HG02870 (cell line): Measurements from ENCODE around the gene UNC93B1.
"Not testable (repeated sequence)": the region's sequence is repeated elsewhere in the genome, so short reads cannot be mapped to it uniquely, and the experiment has no call there.

Experiments
- ATAC-seq: cut with Tn5 transposase; IDR thresholded peaks from one replicate; pipeline ENCODE4 v1.9.1; 2021; ENCODE audit warnings: mild to moderate bottlenecking, moderate library complexity; ENCODE audit not compliant: unreplicated experiment

Gene UNC93B1

DNA sequence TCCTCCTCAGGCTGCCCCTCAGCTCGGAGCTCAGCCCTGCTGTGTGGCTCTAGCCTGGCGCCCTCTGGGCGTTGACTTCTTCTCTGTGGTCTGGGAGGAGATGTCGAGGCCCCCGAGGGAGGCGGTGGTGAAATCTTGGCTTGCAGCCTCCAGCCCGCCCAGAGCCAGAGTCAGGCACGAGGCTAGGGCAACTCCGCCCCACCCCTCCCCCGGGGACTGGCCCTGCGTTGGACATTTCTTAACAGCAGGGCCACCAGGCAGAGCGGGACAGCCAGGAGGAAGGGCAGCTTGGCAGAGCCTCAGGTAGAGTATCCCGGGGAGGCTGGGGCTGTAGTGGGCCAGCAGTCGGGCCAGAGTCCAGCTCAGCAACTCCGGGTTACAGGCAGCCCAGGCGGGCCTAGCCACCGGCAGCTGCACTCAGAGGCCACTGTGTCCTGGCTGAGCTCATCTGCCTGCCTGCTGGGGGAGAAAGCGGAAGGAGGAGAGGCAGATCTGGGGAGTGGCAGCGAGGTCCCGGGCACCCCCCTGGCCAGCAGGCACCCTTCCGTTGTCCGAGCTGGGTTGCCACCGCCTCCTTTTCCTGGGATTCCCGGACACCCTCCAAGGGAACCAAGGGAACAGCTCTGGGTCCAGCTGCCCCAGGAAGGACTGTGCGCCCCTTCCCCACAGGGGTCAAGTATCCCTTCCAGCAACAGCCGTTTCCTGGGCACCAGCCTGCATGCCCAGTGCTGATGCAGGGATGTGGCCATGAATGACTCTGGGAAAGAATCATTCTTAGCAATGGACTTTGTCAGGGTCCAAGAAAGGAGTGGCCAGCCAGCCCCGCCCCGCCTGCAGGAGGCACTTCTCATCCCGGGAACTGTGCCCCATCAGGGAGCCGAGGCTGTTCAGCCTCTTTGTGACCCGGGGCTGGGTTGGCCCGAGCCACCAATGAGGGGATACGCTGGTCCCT is 6.5 kb upstream of the UNC93B1 start, which contains the start of gene ALDH3B1:
Gene ALDH3B1 (plus strand): TSS at position 238 of the 952 bp plus-strand sequence. CDS start 4,971 bp downstream, outside the sequence.
- no peak for ATAC-seq

DNA sequence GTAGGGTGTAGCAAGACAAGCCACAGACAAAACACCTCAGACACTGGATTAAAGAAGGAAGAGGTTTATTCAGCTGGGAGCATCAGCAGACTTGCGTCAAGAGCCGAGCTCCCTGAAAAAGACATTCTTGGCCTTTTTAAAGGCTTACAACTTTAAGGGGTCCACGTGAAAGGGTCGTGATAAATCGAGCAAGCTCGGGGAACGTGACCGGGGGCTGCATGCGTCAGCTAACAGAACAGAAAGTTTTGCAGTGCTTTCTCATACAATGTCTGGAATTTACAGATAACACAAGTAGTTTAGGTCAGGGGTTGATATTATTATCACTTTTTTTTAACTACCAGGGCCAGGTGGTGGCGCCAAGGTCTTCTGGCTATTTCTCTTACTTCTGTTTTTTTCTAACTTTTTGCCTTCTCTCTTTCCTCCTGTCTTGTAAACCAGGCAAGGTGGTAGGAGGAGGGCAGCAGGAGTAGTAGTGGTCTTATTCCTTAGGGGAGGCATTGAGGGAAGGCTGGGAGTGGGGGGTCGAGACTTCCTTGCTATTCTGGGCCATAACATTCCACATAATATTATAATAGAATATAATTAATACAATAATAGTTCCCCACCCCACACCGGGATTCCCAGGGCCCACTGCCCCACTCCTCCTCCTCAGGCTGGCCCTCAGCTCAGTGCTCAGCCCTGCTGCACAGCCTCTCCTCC is 5.6 kb upstream of the UNC93B1 start:
- no peak for ATAC-seq

DNA sequence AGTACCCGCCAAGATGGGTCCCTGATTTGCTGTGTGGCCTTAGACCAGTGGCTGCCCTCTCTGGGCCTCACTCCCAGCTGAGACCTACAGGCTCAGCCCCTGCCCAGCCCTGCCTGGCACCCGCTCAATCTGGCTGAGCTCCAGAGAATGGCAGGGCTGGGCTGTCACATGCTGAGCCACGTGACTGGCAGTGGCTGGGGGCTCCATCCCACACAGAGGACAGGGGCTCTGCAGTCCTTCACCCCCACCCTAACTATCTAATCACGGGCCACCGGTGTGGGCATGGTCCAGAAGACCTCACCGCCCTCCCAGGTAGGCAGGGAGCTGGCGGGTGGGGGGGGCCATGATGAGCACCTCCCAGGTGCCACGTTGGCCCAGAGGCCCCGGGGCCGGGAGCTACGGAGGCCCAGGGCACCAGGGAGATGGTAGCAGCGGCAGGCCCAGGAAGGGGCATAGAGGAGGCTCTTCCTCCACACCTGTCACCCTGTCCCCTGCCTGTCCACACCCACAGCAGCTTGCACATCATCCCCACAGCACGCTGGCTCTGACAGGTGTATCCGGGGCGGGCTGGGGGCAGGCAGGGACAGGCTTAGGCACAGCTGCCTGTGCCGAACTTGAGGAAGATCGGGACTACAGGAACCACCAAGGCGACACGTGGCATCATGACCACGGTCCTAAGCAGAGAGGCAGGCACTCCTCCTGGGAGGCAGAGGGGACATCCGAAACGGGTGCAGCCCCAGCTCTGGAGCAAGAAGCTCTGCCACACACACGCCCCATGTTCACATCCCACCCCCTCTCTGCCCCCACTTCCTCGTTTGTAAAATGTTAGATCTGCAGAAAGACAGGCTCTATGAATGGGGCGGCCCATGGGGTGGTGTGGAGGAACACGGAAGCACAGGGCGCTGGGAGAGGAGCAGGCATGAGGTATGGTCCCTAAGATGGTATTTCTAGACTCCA is 4.8 kb upstream of the UNC93B1 start:
- ATAC-seq = no peak

DNA sequence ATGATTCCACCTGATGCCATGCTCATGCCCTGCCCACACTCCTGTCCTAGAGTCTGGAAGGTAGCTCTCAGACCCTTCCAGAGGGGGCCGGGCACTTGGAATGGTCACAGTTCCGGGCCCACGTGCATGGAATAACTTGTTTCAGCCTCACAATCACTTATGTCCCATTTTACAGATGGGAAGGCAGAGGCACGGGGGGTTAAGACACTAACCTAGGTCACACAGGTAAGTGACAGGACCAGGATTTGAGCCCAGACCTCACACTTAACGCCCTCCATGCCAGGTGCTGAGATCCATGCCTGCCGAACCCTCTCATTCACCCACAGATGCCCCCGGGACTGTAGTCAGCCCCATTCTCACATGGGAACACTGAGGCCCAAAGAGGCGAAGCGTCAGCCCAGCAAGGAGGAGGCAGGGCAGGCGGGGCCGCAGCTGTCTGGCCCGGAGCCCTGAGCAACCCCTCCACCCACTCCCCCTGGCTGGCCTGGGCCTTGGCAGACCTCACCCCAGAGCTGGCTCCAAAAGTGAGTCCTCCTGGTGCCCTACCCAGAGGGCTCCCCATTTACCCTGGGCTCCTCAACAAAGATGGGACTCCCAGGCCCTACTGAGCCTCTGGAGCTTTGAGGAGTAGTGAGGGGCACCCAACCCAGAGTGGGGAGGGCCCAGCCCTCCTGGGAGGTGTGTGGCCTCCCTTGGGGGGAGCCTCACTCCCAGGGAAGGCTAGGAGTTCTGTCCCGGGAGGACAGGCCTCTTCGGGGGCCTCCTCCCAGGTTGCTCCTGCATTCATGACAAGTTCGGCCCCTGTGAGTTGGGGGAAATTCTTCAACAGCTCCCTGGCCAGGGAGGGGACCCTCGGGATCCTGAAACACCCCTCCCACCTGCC is 3.8 kb upstream of the UNC93B1 start:
- no peak for ATAC-seq

DNA sequence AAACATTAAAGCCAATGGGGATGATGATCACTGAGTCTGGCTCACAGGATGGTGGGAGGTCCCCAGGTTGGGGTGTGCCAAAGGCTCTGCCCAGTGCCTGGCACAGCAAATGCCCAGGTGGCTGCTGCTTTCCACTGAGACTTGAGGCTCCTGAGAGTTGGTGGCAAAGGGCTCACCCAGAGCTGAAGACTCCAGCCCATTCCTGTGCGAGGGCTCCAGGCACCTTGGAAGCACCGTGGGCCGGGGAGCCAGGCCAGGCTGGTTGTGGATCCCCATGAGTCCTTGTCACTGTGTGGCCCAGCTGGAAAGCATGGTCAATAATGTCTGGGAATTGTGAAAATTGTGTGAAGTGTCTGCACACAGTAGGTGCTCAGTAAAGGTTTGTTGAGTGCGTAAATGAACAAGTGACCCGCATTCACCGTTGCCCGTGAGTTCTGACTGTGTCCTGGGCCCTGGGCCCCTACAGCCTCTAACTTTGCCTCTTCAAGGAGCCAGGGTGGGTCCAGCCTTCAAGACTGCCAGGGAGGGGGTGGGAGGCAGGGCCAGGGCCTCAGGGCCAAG is 2.8 kb upstream of the UNC93B1 start:
- no peak for ATAC-seq

DNA sequence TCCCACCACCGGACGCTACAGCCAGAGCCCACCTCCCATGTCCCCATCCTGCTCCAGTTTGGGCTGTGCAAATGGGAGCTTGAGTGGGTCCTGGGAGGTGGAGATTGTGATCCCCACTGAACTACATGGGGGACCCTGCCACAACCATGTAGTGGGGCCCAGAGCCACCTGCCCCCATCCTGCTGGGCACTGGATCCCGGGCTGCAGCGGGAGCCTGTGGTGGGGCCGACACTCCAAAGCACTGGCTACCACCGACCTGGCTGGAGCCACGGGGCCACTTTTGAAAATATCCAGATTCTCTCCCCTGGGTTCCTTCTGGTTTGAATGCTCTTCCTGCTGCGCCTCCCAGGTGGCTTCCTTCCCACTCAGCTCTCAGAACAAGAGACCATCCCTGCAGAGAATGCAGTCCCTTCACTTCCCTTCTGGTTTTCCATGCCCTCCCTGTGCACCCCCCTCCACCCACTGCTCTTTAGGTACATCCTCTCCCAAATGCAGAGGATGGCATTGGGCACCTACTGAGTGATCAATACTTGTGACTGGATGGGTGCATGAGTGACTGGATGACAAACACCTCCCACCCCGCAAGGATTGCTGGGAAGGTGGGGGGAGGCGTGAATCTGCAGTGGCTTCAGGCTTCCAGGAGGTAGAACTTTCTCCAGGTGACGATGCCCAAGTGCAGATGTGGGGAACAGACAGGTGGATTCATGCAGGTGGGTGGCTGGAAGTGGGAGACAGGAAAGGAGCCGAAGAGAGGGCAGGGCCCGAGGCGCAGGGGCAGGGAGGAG is 846 bp upstream of the UNC93B1 start:
- ATAC-seq = no peak

DNA sequence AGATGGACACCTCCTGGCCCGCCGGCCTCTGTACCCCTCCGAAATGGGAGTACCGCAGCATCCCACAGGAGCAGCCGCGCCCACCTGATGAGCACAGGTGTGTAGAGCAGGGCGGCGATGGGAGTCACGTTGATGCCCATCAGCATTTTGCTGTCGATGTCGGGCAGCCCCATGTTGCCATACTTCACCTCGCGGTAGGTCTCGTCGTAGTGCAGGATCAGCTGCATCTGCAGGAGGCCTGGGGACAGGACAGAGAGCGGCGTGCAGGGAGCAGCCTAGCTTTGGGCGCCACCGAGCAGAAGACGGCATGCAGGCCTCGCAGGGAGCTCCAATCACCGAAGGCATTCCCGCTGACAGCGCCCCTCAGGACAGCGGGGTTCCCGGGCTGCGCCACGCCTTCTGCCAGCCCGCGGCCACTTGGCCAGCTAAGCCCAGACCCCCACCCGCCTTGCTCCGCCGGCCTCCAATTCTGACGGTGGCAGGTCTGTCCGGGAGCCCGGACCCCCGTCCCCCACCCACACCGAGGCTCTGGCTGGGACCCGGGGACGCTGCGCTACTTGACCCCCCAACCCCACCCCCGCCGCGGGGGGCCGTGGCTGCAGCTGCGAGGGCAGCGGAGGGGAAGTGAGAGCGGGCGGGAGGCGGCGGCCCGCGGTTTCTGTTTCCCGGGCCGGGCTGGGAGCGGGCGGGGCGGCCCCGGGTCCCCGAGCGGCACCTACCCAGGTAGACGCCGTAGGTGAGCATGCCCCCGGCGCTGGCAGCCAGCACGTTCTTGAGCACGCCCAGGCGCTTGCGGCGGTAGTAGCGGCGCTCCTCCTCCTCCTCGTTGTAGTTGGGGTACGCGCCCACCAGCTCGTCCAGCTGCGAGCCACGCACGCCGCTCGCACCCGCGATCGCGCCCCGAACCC is 705 bp downstream of the UNC93B1 start:
- ATAC-seq = peak; percentile 34

DNA sequence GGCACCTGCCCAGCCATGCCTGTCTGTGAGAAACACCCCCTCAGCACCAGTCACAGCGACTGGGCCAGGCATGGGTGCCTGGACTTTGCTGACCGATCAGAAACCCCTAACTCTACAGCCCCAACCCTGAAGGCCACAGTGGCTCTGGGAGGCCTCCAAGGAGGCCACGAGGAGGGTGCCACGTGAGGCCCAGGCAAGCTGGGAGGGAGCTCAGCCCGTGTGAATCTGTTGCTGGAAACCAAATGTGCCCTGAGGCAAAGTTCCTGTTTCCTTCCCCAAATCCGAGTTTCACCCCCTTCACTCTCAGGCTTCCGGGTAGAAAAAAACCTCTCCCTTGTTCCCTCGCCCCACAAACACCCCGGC is 1.3 kb downstream of the UNC93B1 start:
- ATAC-seq = no peak

DNA sequence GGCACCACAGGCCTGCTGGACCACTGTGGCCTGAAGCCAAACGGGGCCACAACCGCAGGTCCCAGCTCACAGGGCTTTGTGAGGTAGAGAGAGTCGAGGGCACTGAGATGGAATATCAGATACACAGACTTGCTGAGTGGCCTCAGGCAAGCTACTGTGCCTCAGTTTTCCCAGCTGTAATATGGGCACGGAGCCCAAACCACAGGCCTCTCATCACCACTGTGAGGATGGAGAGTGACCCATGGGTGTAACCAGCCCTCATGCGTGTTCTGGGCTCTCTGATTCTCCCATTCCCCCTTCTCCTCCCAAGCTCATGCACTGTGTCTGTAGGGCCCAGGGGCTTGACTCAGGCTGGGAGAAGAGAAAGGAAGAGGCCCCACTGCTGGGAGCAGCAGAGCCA is 4.2 kb downstream of the UNC93B1 start:
- no peak for ATAC-seq

DNA sequence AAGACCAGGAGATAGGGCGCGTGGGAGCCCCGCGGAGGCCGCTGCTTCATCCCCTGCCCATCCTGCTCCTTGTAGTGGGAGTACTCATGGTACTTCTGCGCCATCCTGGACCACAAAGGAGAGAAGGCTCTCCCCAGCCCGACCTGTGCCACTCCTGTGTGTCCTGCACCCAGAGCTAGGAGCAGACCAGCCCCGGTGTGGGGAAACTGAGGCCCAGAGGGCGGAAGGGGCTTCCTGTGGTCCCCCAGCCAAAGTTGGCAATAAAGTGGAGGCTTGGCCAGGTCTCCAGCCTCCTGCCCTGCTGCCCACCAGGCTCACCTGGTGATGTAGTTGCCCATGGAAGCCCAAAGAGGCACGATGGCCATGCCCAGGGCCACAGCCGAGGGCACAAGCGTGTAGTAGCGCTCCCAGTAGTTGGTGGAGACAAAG is 4.7 kb downstream of the UNC93B1 start:
- no peak for ATAC-seq

DNA sequence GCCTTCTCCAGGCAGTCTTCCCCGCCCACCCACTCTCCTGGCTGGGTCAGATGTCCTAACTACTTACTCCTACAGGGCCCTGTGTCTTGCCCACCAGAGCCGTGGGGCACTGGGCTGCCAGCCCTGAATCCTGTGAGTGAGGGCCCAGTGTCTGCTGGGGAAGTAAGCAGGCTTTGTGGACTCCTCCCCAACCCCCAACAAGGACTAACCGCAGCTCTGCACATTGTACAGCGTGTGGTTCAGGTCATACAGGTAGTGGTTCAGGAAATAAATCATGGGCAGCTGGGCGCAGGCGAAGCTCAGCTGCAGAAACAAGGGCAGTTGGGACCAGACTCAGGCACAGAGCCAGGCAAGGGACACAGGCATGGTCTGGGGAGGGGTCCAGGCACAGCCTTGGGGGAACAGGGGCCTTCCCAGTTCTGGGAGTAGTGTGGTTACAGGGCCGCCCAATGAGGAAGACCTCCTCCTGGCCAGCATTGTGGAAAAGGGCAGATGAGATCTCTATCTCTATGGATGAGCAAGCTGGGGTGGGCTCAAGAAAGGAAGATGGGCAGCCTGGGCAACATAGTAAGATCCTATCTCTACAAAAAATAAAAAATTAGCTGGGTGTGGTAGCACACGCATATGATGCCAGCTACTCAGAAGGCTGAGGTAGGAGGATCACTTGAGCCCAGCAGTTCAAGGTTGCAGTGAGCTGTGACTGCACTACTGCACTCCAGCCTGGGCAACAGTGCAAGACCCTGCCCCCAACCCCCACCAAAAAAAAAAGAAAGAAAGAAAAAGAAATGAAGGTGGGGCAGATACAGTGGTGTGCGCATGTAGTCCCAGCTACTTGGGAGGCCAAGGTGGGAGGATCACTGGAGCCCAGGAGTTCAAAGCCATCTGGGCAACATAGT is 5.5 kb downstream of the UNC93B1 start:
- no peak for ATAC-seq

DNA sequence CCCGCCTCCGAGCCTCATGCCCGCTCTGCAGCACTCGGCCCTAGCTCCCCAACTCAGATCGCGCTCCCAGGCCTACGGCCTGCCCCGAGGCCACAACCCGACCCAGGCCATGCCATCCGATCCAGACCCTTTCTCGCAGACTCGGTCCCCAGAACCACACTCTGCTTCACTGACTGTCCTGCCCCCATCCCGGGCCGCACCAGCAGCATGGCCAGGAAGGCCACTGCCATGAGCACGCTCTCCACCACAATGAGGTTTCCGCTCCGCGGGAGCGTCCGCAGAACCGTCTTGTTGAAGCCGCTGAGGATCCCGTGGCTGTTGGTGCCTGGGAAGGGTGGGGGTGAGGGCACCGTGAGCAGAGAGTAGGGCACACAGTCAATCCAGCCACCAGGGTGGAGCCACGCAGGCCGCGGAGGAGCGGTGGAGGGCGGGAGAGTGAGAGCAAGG is 6.4 kb downstream of the UNC93B1 start:
- no peak for ATAC-seq

DNA sequence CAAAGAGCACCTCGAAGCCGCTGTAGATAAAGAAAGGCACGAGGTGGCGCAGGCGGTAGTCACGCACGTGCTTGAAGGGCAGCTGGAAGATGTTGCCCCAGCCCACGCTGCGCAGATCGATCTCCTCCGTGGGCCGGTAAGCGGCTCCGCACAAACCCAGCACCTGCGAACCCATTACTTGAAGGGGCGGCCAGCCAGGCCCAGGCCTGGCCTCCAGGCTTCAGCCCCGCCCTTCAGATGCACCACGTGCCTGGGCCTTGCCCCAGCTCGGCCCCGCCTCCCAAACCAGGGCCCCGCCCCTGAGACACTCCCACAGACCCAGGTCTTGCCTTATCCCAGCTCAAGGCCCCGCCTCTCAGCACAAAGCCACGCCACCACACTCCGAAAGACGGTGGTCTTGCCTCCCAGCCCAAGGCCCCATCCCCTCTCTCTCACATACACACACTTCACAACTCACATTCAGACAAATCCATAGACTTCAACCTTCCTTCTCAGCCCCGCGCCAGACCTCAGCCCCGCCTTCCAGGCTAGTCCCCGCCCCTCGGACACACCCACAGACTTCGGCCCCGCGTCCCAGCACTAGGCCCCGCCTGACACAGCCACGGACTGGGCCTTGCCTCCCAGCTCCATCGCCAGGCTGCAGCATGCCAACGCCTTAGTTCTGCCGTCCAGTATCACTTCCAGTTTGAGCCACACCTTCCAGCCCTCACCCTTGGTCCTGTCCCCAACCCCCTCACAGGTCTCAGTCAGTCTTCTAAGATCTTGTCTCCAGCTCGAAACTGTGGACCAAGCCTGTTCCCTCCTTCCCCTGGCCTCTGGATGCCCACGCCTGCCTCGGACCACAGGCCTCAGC is 7.0 kb downstream of the UNC93B1 start:
- no peak for ATAC-seq

DNA sequence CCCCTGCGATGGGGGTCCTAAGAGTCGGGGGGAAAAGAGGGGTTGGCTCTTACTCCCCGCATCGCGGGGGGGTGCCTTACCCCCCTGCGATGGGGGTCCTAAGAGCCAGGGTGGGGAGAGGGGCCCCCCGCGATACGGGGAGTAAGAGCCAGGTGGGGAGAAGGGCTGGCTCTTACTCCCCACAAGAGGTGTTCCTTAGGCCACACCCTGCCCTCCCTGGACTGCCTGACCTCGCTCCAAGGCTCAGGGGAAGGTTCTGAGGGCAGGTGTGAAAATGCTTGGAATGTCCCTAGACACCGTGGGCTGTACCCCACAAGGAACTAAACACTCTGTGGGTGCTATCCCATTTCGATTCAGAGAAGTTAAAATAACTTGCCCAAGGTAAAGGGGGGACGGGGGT is 7.8 kb downstream of the UNC93B1 start:
- no peak for ATAC-seq

DNA sequence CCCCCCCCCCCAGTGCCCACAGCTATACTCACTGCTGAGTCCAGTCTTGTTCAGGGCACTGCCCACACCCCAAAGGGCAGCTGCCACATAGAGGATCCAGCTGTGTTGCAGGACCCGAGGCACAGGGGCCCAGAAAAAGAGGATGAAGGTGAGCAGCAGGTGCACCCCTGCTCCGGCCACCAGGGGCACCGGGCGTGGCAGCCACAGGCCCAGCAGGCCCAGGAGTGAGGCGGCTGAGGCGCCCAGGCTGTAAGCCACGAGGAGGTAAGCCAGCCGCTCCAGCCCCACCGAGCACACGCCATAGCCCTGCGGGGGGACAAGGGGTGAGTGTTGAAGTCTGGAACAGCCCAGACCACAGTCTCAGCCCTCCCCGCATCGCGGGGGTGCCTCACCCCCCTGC is 8.3 kb downstream of the UNC93B1 start:
- not testable (repeated sequence) for ATAC-seq

DNA sequence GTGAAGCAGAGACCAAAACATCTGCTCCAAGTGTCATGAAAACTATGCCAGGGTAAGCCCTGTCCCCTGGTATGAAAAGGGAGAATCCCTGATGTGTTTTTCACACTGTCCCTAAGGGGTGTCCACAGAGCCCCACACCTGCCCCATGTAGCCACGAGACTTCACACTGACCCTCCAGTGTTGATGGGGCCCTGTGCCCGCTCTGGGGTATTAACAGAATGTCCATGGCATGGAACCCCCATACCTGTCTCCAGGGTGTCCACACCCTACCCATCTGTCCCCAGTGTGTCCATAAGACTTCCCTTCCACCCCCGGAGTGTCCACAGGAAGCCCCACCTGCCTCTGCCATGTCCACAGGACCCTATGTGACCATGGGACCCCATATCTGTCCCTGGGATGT is 8.8 kb downstream of the UNC93B1 start:
- not testable (repeated sequence) for ATAC-seq
